Endothelial cell of umbilical vein (primary cell): Measurements from ENCODE around the gene CLC.

Source experiments
- CTCF ChIP-seq, 2 donors: IDR thresholded peaks; 1 replicate in 1 of 2; 2 replicates in 1 of 2; pipeline ENCODE4 v1.5.1; 2011; ENCODE audit warnings: low read length in 2 of 2, mild to moderate bottlenecking in 2 of 2, moderate library complexity in 2 of 2, control low read depth in 1 of 2, inconsistent platforms in 1 of 2, low read depth in 1 of 2; ENCODE audit not compliant: insufficient read depth in 1 of 2; ENCODE audit errors: extremely low read depth in 1 of 2
- GATA2 ChIP-seq: IDR thresholded peaks from 2 replicates; pipeline ENCODE4 v1.7.0; 2011; ENCODE audit warnings: low read depth, mild to moderate bottlenecking, moderate library complexity, mixed read lengths, low read length; ENCODE audit not compliant: insufficient read length, insufficient read depth

GRCh38 chr19:39737351-39737750 lies 478 bp downstream of the CLC start:
- no peak for TF ChIP-seq CTCF (IDR thresholded peaks at IDR 0.05; ENCODE audit: extremely low read depth in 1 of 2, insufficient read depth in 1 of 2, low read depth in 1 of 2, low read length in 2 of 2)
- TF ChIP-seq GATA2, result no peak
